K562 (cell line): ENCODE measurements around the gene HCRTR1. TPM values are rescaled to one million over a fixed set of nuclear protein-coding genes. Genes with fewer than 3 reads are reported as not detected.

Source experiments
- ATAC-seq: fragments of 200-7000 bp; cut with Tn5 transposase; 3 replicates; pipeline ENCODE4 v1.9.1; 2020; ENCODE audit warnings: moderate library complexity
- BruUV-seq: library from RNA; stranded (reverse); fragments of 400-500 nt; replicated peaks from 2 replicates; lab custom pipeline; 2021; lab: Mats Ljungman, UMichigan
- CTCF ChIA-PET: fragments of 300-600 bp; formaldehyde crosslinking; extraction: SDS; loops from one replicate; lab custom pipeline; 2021; ENCODE audit warnings: low intra/inter-chr PET ratio; lab: Yijun Ruan, JAX
- POLR2A ChIA-PET: fragments of 300-600, 350-650 bp; sonication (Branson Sonifier 250); formaldehyde crosslinking; extraction: SDS; loops from one replicate; lab custom pipeline; 2021; ENCODE audit warnings: antibody characterized with exemption, inconsistent platforms; lab: Yijun Ruan, JAX
- DNase-seq, 4 experiments: peaks; one replicate each; pipeline versions ENCODE4 v3.0.0 to v3.0.0-alpha.2; 2011 to 2018; ENCODE audit warnings: low spot score in 3 of 4, mixed read lengths in 3 of 4; ENCODE audit errors: extremely low read depth in 1 of 4
- FAIRE-seq: peaks from 2 replicates; lab custom pipeline; 2011; peaks lifted over from hg19 to GRCh38; lab: Jason Lieb, UNC
- H2AFZ ChIP-seq: 2 replicates; pipeline ENCODE4 v1.6.0; 2011; ENCODE audit warnings: low read depth, low read length, control low read depth, inconsistent platforms
- H3K27ac ChIP-seq: fragments of 200-600 bp; 3 replicates; pipeline ENCODE4 v1.8.0; 2011; ENCODE audit warnings: low read depth, mild to moderate bottlenecking, control low read depth, inconsistent platforms, low read length, moderate library complexity, mixed read lengths; ENCODE audit errors: extremely low read depth
- H3K27me3 ChIP-seq, 2 experiments: fragments of 300-600 bp in 1 of 2; 2 replicates in 1 of 2; 3 replicates in 1 of 2; pipeline versions ENCODE4 v1.6.0 to v1.8.0; 2011; ENCODE audit warnings: inconsistent platforms in 2 of 2, low read length in 2 of 2, mild to moderate bottlenecking in 1 of 2, mixed read lengths in 1 of 2, moderate library complexity in 1 of 2; ENCODE audit not compliant: control insufficient read depth in 2 of 2, insufficient read depth in 2 of 2
- H3K36me3 ChIP-seq: fragments of 300-600 bp; 3 replicates; pipeline ENCODE4 v1.8.0; 2011; ENCODE audit warnings: mild to moderate bottlenecking, low read length, inconsistent platforms; ENCODE audit not compliant: control insufficient read depth, insufficient read depth
- H3K4me1 ChIP-seq, 2 experiments: fragments of 200-600 bp in 1 of 2; replicated peaks in 1 of 2; 2 replicates in 1 of 2; 3 replicates in 1 of 2; pipeline versions ENCODE4 v1.5.1 to v1.8.0; 2011; ENCODE audit warnings: inconsistent platforms in 2 of 2, low read length in 2 of 2, mild to moderate bottlenecking in 1 of 2, mixed read lengths in 1 of 2, moderate library complexity in 1 of 2; ENCODE audit not compliant: control insufficient read depth in 2 of 2, insufficient read depth in 2 of 2
- H3K4me2 ChIP-seq: 2 replicates; pipeline ENCODE4 v1.6.1; 2011; ENCODE audit warnings: low read length, control low read depth, inconsistent platforms, mixed read lengths; ENCODE audit not compliant: insufficient read depth
- H3K4me3 ChIP-seq: fragments of 200-600 bp; sonication (generic), shearing (Covaris generic); 2 replicates; pipeline ENCODE4 v1.5.1; 2016; ENCODE audit warnings: control low read depth, inconsistent platforms
- H3K79me2 ChIP-seq: fragments of 200-600 bp; 3 replicates; pipeline ENCODE4 v1.8.0; 2011; ENCODE audit warnings: low read length, inconsistent platforms; ENCODE audit not compliant: control insufficient read depth, insufficient read depth
- H3K9ac ChIP-seq, 2 experiments: 2 replicates each; pipeline versions ENCODE4 v1.6.0 to v1.6.1; 2011; ENCODE audit warnings: low read depth in 2 of 2, low read length in 2 of 2, control low read depth in 1 of 2, inconsistent platforms in 1 of 2, mild to moderate bottlenecking in 1 of 2, mixed read lengths in 1 of 2; ENCODE audit not compliant: insufficient read depth in 1 of 2
- H3K9me1 ChIP-seq: one replicate; pipeline ENCODE4 v1.6.0; 2011; ENCODE audit warnings: inconsistent platforms, mild to moderate bottlenecking, low read length, moderate library complexity; ENCODE audit not compliant: control insufficient read depth, insufficient read depth
- H3K9me3 ChIP-seq: replicated peaks from 2 replicates; pipeline ENCODE4 v1.5.1; 2011; ENCODE audit warnings: low read depth, low read length, inconsistent platforms; ENCODE audit not compliant: control insufficient read depth, insufficient read depth
- H4K20me1 ChIP-seq: replicated peaks from 2 replicates; pipeline ENCODE4 v1.6.1; 2011; ENCODE audit warnings: low read length, inconsistent platforms, mixed read lengths; ENCODE audit not compliant: control insufficient read depth, insufficient read depth
- JUN ChIP-seq, 2 experiments: sonication (generic) in 1 of 2; formaldehyde crosslinking in 1 of 2; IDR thresholded peaks; 2 replicates each; pipeline versions ENCODE4 v1.6.1 to v1.8.0; 2012 to 2022; ENCODE audit warnings: borderline replicate concordance in 2 of 2, mild to moderate bottlenecking in 2 of 2, improper control_type of control experiment in 1 of 2, low read depth in 1 of 2, low read length in 1 of 2, missing genetic modification reagents in 1 of 2
- KDM2B ChIP-seq: fragments of 250-450 bp; sonication (Bioruptor Pico); IDR thresholded peaks from 2 replicates; pipeline ENCODE4 v1.8.0; 2021; ENCODE audit warnings: mild to moderate bottlenecking, moderate library complexity
- MCM3 ChIP-seq: fragments of 450-650 bp; IDR thresholded peaks from 2 replicates; pipeline ENCODE4 v1.6.1; 2016
- RCOR1 ChIP-seq, 2 experiments: IDR thresholded peaks; 2 replicates each; pipeline ENCODE4 v1.6.1; 2012; ENCODE audit warnings: low read depth in 2 of 2, low read length in 2 of 2, borderline replicate concordance in 1 of 2, improper control_type of control experiment in 1 of 2
- SMC3 ChIP-seq: conservative IDR thresholded peaks from 2 replicates; pipeline ENCODE4 v1.6.1; 2011; ENCODE audit warnings: low read depth, low read length, improper control_type of control experiment; ENCODE audit not compliant: insufficient read depth
- YBX1 ChIP-seq: fragments of 450-650 bp; IDR thresholded peaks from 2 replicates; pipeline ENCODE4 v1.7.1; 2016; ENCODE audit warnings: mild to moderate bottlenecking
- ZNF165 ChIP-seq: fragments of 250-450 bp; sonication (Bioruptor Pico); IDR thresholded peaks from 2 replicates; pipeline ENCODE4 v1.4.0; 2020; ENCODE audit warnings: borderline replicate concordance
- ZNF398 ChIP-seq: fragments of 250-450 bp; sonication (Bioruptor Pico); IDR thresholded peaks from 2 replicates; pipeline ENCODE4 v1.8.0; 2021; ENCODE audit warnings: moderate library complexity, mild to moderate bottlenecking, inconsistent platforms
- WGBS: fragments of 100-300 bp; shearing (Covaris generic); methylation state at CpG from one replicate; pipeline ENCODE4 v1.1.6; 2016; ENCODE audit warnings: low coverage, mixed read lengths; ENCODE audit not compliant: insufficient coverage; ENCODE audit errors: missing lambda C conversion rate; 5-methylcytosine and 5-hydroxymethylcytosine counted together
- in situ Hi-C: fragments of 300-500 bp; cut with MboI; formaldehyde crosslinking; loops from 4 replicates; pipeline ENCODE4 v1.15.0; 2018; ENCODE audit warnings: inconsistent platforms, mixed read lengths
- intact Hi-C: fragments of 100-400 bp; cut with micrococcal nuclease; formaldehyde crosslinking; loops from 2 replicates; pipeline ENCODE4 v1.14.2; 2022
- polyA plus RNA-seq, 8 experiments: library from polyadenylated mRNA; depleted of rRNA in 4 of 8; stranded (reverse) in 5 of 8; unstranded in 3 of 8; fragments of >200 nt; fragmentation: Nextera tagmentation in 2 of 8; fragmentation: Illumina TruSeq in 1 of 8; extraction: Ambion mirVana in 2 of 8; extraction: Trizol in 1 of 8; gene quantifications; 2 replicates each; pipeline versions ENCODE4 v1.2.1 to v1.2.3, GENCODE V29; 2011 to 2014; ENCODE audit warnings: inconsistent platforms in 1 of 8, missing spikeins in 1 of 8
- total RNA-seq, 7 experiments: library from RNA; depleted of rRNA in 6 of 7; stranded (reverse); fragments of >200 nt in 6 of 7; fragmentation: Illumina TruSeq in 2 of 7; extraction: Trizol in 2 of 7; gene quantifications; 2 replicates each; pipeline versions ENCODE4 v1.2.1 to v1.2.3, GENCODE V29; 2011 to 2021; ENCODE audit warnings: low replicate concordance in 1 of 7

The HCRTR1 gene
- total and polyA plus RNA-seq, 9 of the 15 experiments (the other 6 are each of a cell fraction or from before 2014, with no cell fraction given): not detected

- Histone ChIP-seq H3K27ac (no peak overlapping the region), H3K9me3 (no peaks in the 10 kb centered on the region), H3K4me2 (no peak overlapping the region), H3K4me3 (no peak overlapping the region), H3K36me3 (no peaks in the 10 kb centered on the region), H4K20me1 (peaks cover 16% of the 10 kb centered on the region; the same call in 1 of the 2 replicates), H3K79me2 (no peaks in the 10 kb centered on the region), H3K9me1 (no peaks in the 10 kb centered on the region), H2AFZ (no peak overlapping the region), H3K27me3 (peaks cover 25 to 78% of the 10 kb centered on the region in 2 experiments; a peak in 4 of 5 replicates)
- no peak for FAIRE-seq
- WGBS: 2% methylated on average over 12 of the region's 12 CpGs
- no TSS peak for BruUV-seq
- intact Hi-C loops (loop anchor here (2.0 to 5.0 kb wide), 3 partner anchors 42 to 750 kb away; partner anchors contain the start of gene COL16A1), in situ Hi-C loops (no loop called here)
- ATAC-seq: no peak
- CTCF ChIA-PET: interaction anchor here (2.7 to 3.6 kb wide), 2 partner anchors 83 to 127 kb away, joined by 27 to 46 read pairs; no protein-coding TSS in a partner anchor
- POLR2A ChIA-PET: interaction anchor here (0.6 to 2.0 kb wide), 3 partner anchors 12 to 860 kb away, joined by 3 to 11 read pairs (median 7); partner anchors contain the start of gene PEF1
- no peak for DNase-seq
- TF ChIP-seq YBX1 (no peak), ZNF398 (CRISPR knock-in tag) (no peak), MCM3 (no peak), RCOR1 (IDR thresholded peaks at IDR 0.05; ENCODE audit: borderline replicate concordance in 1 of 2, low read depth in 2 of 2, low read length in 2 of 2) (no peak), ZNF165 (CRISPR knock-in tag) (no peak), KDM2B (no peak), SMC3 (no peak), JUN (IDR thresholded peaks at IDR 0.05; ENCODE audit: borderline replicate concordance, low read depth, low read length) (no peak), JUN (CRISPR knock-in tag; IDR thresholded peaks at IDR 0.05; ENCODE audit: borderline replicate concordance) (no peak)
- TF ChIP-seq, all 486 proteins: peak for 0
- Histone ChIP-seq H3K9ac (no peak overlapping the region), H3K4me1 (peaks cover 0 to 7% of the 10 kb centered on the region in 2 experiments; a peak in 1 of 5 replicates)
These were observed 45.0 kb downstream of the HCRTR1 start for GRCh38 chr1:31662463-31662862.
